Kidney (tissue), 14 donors: ENCODE data around the gene SPATA17. TPM values are rescaled to one million over a fixed set of nuclear protein-coding genes. Genes with fewer than 3 reads are reported as not detected.

Experiments used
- DNase-seq, 5 donors: peaks; one replicate each; pipeline ENCODE4 v3.0.0-alpha.2; 2013 to 2020
- FAIRE-seq: peaks from 2 replicates; lab custom pipeline; 2012; peaks lifted over from hg19 to GRCh38; lab: Jason Lieb, UNC
- H3K27ac ChIP-seq, 2 donors: one replicate each; pipeline ENCODE4 v1.7.0; 2013; ENCODE audit warnings: low read depth in 2 of 2, low read length in 2 of 2, inconsistent platforms in 1 of 2
- H3K27me3 ChIP-seq: one replicate; pipeline ENCODE4 v1.7.1; 2013; ENCODE audit warnings: low read length, inconsistent platforms; ENCODE audit not compliant: control insufficient read depth, insufficient read depth
- H3K36me3 ChIP-seq, 3 donors: one replicate each; pipeline versions ENCODE4 v1.7.0 to v1.7.1; 2013; ENCODE audit warnings: low read length in 3 of 3, control low read depth in 1 of 3, inconsistent platforms in 1 of 3; ENCODE audit not compliant: insufficient read depth in 3 of 3, control insufficient read depth in 2 of 3
- H3K4me1 ChIP-seq, 3 donors: one replicate each; pipeline versions ENCODE4 v1.7.0 to v1.7.1; 2013; ENCODE audit warnings: low read length in 3 of 3, inconsistent platforms in 1 of 3, low read depth in 1 of 3; ENCODE audit not compliant: control insufficient read depth in 2 of 3, insufficient read depth in 2 of 3
- H3K4me3 ChIP-seq, 3 donors: one replicate each; pipeline versions ENCODE4 v1.7.0 to v1.8.1; 2013; ENCODE audit warnings: low read length in 3 of 3, control low read depth in 1 of 3, inconsistent platforms in 1 of 3
- H3K9ac ChIP-seq, 3 donors: one replicate each; pipeline versions ENCODE4 v1.7.0 to v1.7.1; 2013; ENCODE audit warnings: low read length in 3 of 3, control low read depth in 1 of 3, inconsistent platforms in 1 of 3
- H3K9me3 ChIP-seq, 3 donors: one replicate each; pipeline versions ENCODE4 v1.7.0 to v1.7.1; 2013; ENCODE audit warnings: low read length in 3 of 3, control low read depth in 1 of 3, inconsistent platforms in 1 of 3; ENCODE audit not compliant: control insufficient read depth in 2 of 3, insufficient read depth in 1 of 3
- intact Hi-C: fragments of 100-400 bp; cut with DNase I; formaldehyde crosslinking; loops from one replicate; pipeline ENCODE4 v1.11.1; 2022
- polyA plus RNA-seq: library from polyadenylated mRNA; stranded (reverse); fragments of 350-450 nt; fragmentation: Illumina TruSeq; extraction: RNeasy Lipid Tissue Mini Kit (QIAGEN cat#74804); gene quantifications from one replicate; pipeline ENCODE4 v1.2.3, GENCODE V29; 2014; ENCODE audit warnings: low read depth, low replicate concordance; ENCODE audit not compliant: insufficient read depth
- total RNA-seq: library from RNA; stranded (reverse); fragmentation: NEBNext Ultra II Directional; extraction: Animal tissue kit (Norgen Biotek cat#: 25700); gene quantifications from one replicate; pipeline ENCODE4 v1.2.1, GENCODE V29; 2021
- TF ChIP-seq, protein P1 (sequence below): IDR thresholded peaks from 3 replicates; pipeline ENCODE4 v1.5.1; 2012; ENCODE audit warnings: mild to moderate bottlenecking, moderate library complexity, borderline replicate concordance; ENCODE audit not compliant: insufficient read depth; ENCODE audit errors: extremely low read depth
- donor health status: control.
- donor health status: control.
- donor health status: control.
- donor health status: control.
- donor health status: control.
- donor health status: DM: yes; HTN: yes; CAD: no.
- donor health status: Normal renal cell carcinoma (clear cell type).

Gene SPATA17
- total and polyA plus RNA-seq, 2 donors from 2014 or later = 5.7 to 7.1 TPM

DNA sequence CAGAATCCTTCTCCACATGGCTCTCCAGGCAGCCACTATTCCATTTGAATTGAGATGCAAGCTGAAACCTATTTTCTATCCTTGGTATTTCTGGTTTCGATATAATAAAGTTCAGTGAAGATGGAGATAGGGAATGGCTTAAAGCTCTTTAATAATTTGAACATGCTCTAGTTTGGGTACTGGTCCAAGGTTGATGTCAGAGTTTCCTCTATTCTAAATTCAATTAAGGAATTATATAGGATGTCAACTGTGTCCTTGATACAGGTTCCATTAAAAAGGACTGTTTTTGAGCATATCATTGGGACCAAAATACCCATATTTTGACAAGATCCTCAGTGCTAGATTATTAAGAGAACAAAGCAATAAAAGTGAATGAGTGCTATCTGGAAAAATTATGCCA is 245.3 kb downstream of the SPATA17 start:
- no peak for DNase-seq
- no peaks in the 10 kb centered on the region for H3K4me1 ChIP-seq
- no peaks in the 10 kb centered on the region for H3K27me3 ChIP-seq
- no peak overlapping the region for H3K4me3 ChIP-seq
- no peak overlapping the region for H3K9ac ChIP-seq
- H3K9me3 ChIP-seq = no peaks in the 10 kb centered on the region
- H3K36me3 ChIP-seq = no peaks in the 10 kb centered on the region
- intact Hi-C loops = no loop called here
- no peak for FAIRE-seq
- TF ChIP-seq, protein P1, sequence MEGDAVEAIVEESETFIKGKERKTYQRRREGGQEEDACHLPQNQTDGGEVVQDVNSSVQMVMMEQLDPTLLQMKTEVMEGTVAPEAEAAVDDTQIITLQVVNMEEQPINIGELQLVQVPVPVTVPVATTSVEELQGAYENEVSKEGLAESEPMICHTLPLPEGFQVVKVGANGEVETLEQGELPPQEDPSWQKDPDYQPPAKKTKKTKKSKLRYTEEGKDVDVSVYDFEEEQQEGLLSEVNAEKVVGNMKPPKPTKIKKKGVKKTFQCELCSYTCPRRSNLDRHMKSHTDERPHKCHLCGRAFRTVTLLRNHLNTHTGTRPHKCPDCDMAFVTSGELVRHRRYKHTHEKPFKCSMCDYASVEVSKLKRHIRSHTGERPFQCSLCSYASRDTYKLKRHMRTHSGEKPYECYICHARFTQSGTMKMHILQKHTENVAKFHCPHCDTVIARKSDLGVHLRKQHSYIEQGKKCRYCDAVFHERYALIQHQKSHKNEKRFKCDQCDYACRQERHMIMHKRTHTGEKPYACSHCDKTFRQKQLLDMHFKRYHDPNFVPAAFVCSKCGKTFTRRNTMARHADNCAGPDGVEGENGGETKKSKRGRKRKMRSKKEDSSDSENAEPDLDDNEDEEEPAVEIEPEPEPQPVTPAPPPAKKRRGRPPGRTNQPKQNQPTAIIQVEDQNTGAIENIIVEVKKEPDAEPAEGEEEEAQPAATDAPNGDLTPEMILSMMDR = no peak
- no peak overlapping the region for H3K27ac ChIP-seq

DNA sequence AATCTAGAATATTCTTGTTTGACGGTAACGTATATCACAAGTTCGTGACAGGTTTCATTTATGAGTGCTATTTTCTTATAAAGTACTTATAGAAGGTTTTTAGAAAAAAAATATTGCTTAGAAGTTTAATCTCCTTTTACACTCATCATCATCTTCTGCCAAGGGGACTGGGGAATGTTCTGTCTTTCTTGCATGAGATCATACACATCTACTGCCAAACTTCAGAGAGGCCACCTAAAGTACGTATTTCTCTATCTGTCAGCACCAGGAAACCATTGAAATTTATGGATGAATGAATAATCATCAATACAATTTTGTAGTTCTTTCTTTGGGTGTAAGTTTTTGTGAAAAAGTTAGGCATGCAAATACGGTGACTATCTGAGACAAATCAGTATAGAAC is 245.8 kb downstream of the SPATA17 start:
- H3K4me3 ChIP-seq = no peak overlapping the region
- H3K36me3 ChIP-seq = no peaks in the 10 kb centered on the region
- intact Hi-C loops = no loop called here
- H3K27ac ChIP-seq = no peak overlapping the region
- DNase-seq (no peak), FAIRE-seq (no peak)
- H3K9me3 ChIP-seq = no peaks in the 10 kb centered on the region
- TF ChIP-seq, protein P1 = no peak
- no peaks in the 10 kb centered on the region for H3K27me3 ChIP-seq
- H3K9ac ChIP-seq = no peak overlapping the region
- H3K4me1 ChIP-seq = no peaks in the 10 kb centered on the region

DNA sequence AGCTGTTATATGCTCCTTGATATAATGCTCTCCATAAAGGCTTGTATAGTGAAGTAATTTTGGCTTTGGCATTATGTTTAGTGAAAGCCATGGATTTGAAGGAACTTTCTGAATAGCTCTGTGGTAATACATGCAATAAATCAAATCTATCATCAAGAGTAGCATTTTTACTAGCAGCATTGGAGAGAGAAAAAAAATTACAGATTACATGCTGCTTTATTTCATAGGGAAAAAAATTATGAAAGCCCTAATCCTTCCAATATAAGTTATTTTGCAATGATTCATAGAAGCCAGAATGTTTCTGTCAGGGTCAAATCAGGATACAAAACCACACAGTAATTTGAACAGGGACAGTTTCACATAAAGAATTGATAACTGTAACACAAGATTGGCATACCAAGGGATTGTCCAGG is 250.0 kb downstream of the SPATA17 start:
- no peaks in the 10 kb centered on the region for H3K9me3 ChIP-seq
- H3K27me3 ChIP-seq = no peaks in the 10 kb centered on the region
- no peak overlapping the region for H3K4me3 ChIP-seq
- H3K27ac ChIP-seq = no peak overlapping the region
- DNase-seq = no peak
- H3K4me1 ChIP-seq = no peaks in the 10 kb centered on the region
- TF ChIP-seq, protein P1 = no peak
- no peak for FAIRE-seq
- intact Hi-C loops = no loop called here
- H3K9ac ChIP-seq = no peak overlapping the region
- no peaks in the 10 kb centered on the region for H3K36me3 ChIP-seq
